Colonic mucosa (tissue), 4 donors: ENCODE results near the gene SHANK3. TPM values are rescaled to one million over a fixed set of nuclear protein-coding genes. Genes with fewer than 3 reads are reported as not detected.

Experiments used
- DNase-seq: peaks from one replicate; pipeline ENCODE4 v3.0.0-alpha.2; 2020
- H3K27ac ChIP-seq: fragments of 200-600 bp; one replicate; pipeline ENCODE4 v1.8.0; 2021
- H3K27me3 ChIP-seq: fragments of 200-600 bp; one replicate; pipeline ENCODE4 v1.8.0; 2021
- H3K36me3 ChIP-seq: fragments of 200-600 bp; one replicate; pipeline ENCODE4 v1.8.0; 2021
- H3K4me1 ChIP-seq: fragments of 200-600 bp; one replicate; pipeline ENCODE4 v1.8.0; 2021; ENCODE audit warnings: mild to moderate bottlenecking
- H3K4me3 ChIP-seq: fragments of 200-600 bp; one replicate; pipeline ENCODE4 v1.8.0; 2021
- H3K9ac ChIP-seq, 2 donors: one replicate each; pipeline ENCODE4 v1.7.0; 2013; ENCODE audit warnings: control low read depth in 2 of 2, low read depth in 2 of 2, low read length in 2 of 2
- H3K9me3 ChIP-seq: fragments of 200-600 bp; one replicate; pipeline ENCODE4 v1.8.0; 2021
- CTCF ChIP-seq: fragments of 200-600 bp; IDR thresholded peaks from one replicate; pipeline ENCODE4 v1.8.0; 2022; ENCODE audit warnings: antibody characterized with exemption, mild to moderate bottlenecking
- intact Hi-C: fragments of 100-400 bp; cut with DNase I; formaldehyde crosslinking; loops from one replicate; pipeline ENCODE4 v1.14.1; 2022
- total RNA-seq, 2 donors: library from RNA; stranded (reverse); fragmentation: NEBNext Ultra II Directional in 1 of 2; extraction: Animal tissue kit (Norgen Biotek cat#: 25700) in 1 of 2; gene quantifications; one replicate each; pipeline ENCODE4 v1.2.1, GENCODE V29; 2021
- donor health status: healthy.
- donor health status: DM: no; HTN: no; CAD: no.
- donor health status: DM: no; HTN: no; CAD: no.

Gene SHANK3
- total RNA-seq, 2 donors from 2014 or later = 3.6 to 4.3 TPM

GRCh38 chr22:50665212-50665611 is 7.4 kb upstream of the SHANK3 start:
- H3K36me3 ChIP-seq = no peaks in the 10 kb centered on the region
- no peaks in the 10 kb centered on the region for H3K4me1 ChIP-seq
- no peaks in the 10 kb centered on the region for H3K27me3 ChIP-seq
- no peaks in the 10 kb centered on the region for H3K9me3 ChIP-seq
- H3K27ac ChIP-seq = no peak overlapping the region
- TF ChIP-seq CTCF = no peak
- H3K9ac ChIP-seq = no peak overlapping the region
- H3K4me3 ChIP-seq = no peak overlapping the region
- no peak for DNase-seq
- intact Hi-C loops = no loop called here

- Histone ChIP-seq H3K4me3 (no peak overlapping the region), H3K9me3 (no peaks in the 10 kb centered on the region), H3K27me3 (no peaks in the 10 kb centered on the region), H3K27ac (no peak overlapping the region), H3K36me3 (no peaks in the 10 kb centered on the region), H3K4me1 (no peaks in the 10 kb centered on the region), H3K9ac (no peak overlapping the region)
- no peak for TF ChIP-seq CTCF
- intact Hi-C loops = no loop called here
- DNase-seq = no peak
These were observed 6.9 kb upstream of the SHANK3 start for GRCh38 chr22:50665738-50666137.

- TF ChIP-seq CTCF = no peak
- Histone ChIP-seq H3K9me3 (no peaks in the 10 kb centered on the region), H3K4me1 (no peaks in the 10 kb centered on the region), H3K27me3 (peaks cover 19% of the 10 kb centered on the region), H3K9ac (no peak overlapping the region), H3K36me3 (no peaks in the 10 kb centered on the region), H3K4me3 (no peak overlapping the region), H3K27ac (no peak overlapping the region)
- no peak for DNase-seq
- intact Hi-C loops = no loop called here
These were observed 2.1 kb upstream of the SHANK3 start for GRCh38 chr22:50670513-50670912.

- Histone ChIP-seq H3K9ac (no peak overlapping the region), H3K9me3 (no peaks in the 10 kb centered on the region), H3K27me3 (peaks cover 19% of the 10 kb centered on the region), H3K4me1 (no peaks in the 10 kb centered on the region), H3K36me3 (no peaks in the 10 kb centered on the region), H3K4me3 (no peak overlapping the region), H3K27ac (no peak overlapping the region)
- no peak for DNase-seq
- TF ChIP-seq CTCF = no peak
- intact Hi-C loops = no loop called here
These were observed 1.6 kb upstream of the SHANK3 start for GRCh38 chr22:50670914-50671538.

- H3K9ac ChIP-seq = no peak overlapping the region
- no peaks in the 10 kb centered on the region for H3K4me1 ChIP-seq
- TF ChIP-seq CTCF = no peak
- H3K27me3 ChIP-seq = peaks cover 19% of the 10 kb centered on the region
- intact Hi-C loops = no loop called here
- H3K4me3 ChIP-seq = no peak overlapping the region
- H3K9me3 ChIP-seq = no peaks in the 10 kb centered on the region
- no peak for DNase-seq
- H3K27ac ChIP-seq = no peak overlapping the region
- H3K36me3 ChIP-seq = no peaks in the 10 kb centered on the region
These were observed 982 bp upstream of the SHANK3 start for GRCh38 chr22:50671641-50672040.
